GM23338 (cell line): ENCODE results near the gene OS9. TPM values are rescaled to one million over a fixed set of nuclear protein-coding genes. Genes with fewer than 3 reads are reported as not detected.

Experiments used
- ATAC-seq: fragments of 200-7000 bp; cut with Tn5 transposase; 3 replicates; pipeline ENCODE4 v1.9.1; 2020
- DNase-seq: peaks from one replicate; pipeline ENCODE4 v3.0.0-alpha.2; 2015; ENCODE audit warnings: low spot score
- H2AFZ ChIP-seq: fragments of 200-600 bp; sonication (generic); 2 replicates; pipeline ENCODE4 v1.8.0; 2016; ENCODE audit warnings: antibody characterized with exemption, mild to moderate bottlenecking, moderate library complexity
- H3F3A ChIP-seq: fragments of 200-600 bp; sonication (generic); replicated peaks from 2 replicates; pipeline ENCODE4 v1.8.0; 2017; ENCODE audit warnings: antibody characterized with exemption, mixed run types, low read depth
- H3K27ac ChIP-seq: fragments of 200-600 bp; sonication (generic); 2 replicates; pipeline ENCODE4 v1.6.1; 2016; ENCODE audit warnings: low read depth
- H3K27me3 ChIP-seq: fragments of 200-600 bp; sonication (generic); 2 replicates; pipeline ENCODE4 v1.8.0; 2016; ENCODE audit warnings: mild to moderate bottlenecking, mixed run types, moderate library complexity; ENCODE audit not compliant: insufficient read depth
- H3K36me3 ChIP-seq: fragments of 200-600 bp; sonication (generic); 2 replicates; pipeline ENCODE4 v1.8.0; 2016; ENCODE audit warnings: mild to moderate bottlenecking; ENCODE audit not compliant: insufficient read depth
- H3K4me1 ChIP-seq: fragments of 200-600 bp; sonication (generic); 2 replicates; pipeline ENCODE4 v1.8.0; 2016; ENCODE audit warnings: mild to moderate bottlenecking, moderate library complexity; ENCODE audit not compliant: insufficient read depth
- H3K4me2 ChIP-seq: fragments of 200-600 bp; sonication (generic); 2 replicates; pipeline ENCODE4 v1.7.1; 2017; ENCODE audit warnings: mixed run types
- H3K4me3 ChIP-seq: fragments of 200-600 bp; sonication (generic); 2 replicates; pipeline ENCODE4 v1.6.1; 2016; ENCODE audit warnings: mixed run types
- H3K79me2 ChIP-seq: fragments of 200-600 bp; sonication (generic); replicated peaks from 2 replicates; pipeline ENCODE4 v1.8.0; 2017; ENCODE audit warnings: mild to moderate bottlenecking; ENCODE audit not compliant: insufficient read depth
- H3K9me2 ChIP-seq: fragments of 200-600 bp; sonication (generic); 2 replicates; pipeline ENCODE4 v1.8.0; 2017; ENCODE audit not compliant: insufficient read depth
- H4K20me1 ChIP-seq: fragments of 200-600 bp; sonication (generic); replicated peaks from 2 replicates; pipeline ENCODE4 v1.8.0; 2017; ENCODE audit warnings: mild to moderate bottlenecking; ENCODE audit not compliant: insufficient read depth
- H3K27ac Mint-ChIP-seq: 2 replicates; pipeline ENCODE4 v1.8.0; 2020; ENCODE audit warnings: inconsistent platforms, mild to moderate bottlenecking, moderate library complexity, mixed read lengths
- H3K27me3 Mint-ChIP-seq: 3 replicates; pipeline ENCODE4 v1.8.0; 2022; ENCODE audit warnings: low read depth, mild to moderate bottlenecking, moderate library complexity, mixed read lengths, inconsistent platforms; ENCODE audit not compliant: insufficient read depth, poor library complexity
- H3K36me3 Mint-ChIP-seq: 3 replicates; pipeline ENCODE4 v1.8.0; 2021; ENCODE audit warnings: low read depth, mild to moderate bottlenecking, inconsistent platforms, moderate library complexity, mixed read lengths
- H3K4me1 Mint-ChIP-seq: 3 replicates; pipeline ENCODE4 v1.8.0; 2020; ENCODE audit warnings: mild to moderate bottlenecking, inconsistent platforms, mixed read lengths
- H3K4me3 Mint-ChIP-seq: 3 replicates; pipeline ENCODE4 v1.8.0; 2021; ENCODE audit warnings: moderate library complexity, mild to moderate bottlenecking, inconsistent platforms, mixed read lengths
- H3K9me3 Mint-ChIP-seq: 3 replicates; pipeline ENCODE4 v1.8.0; 2020; ENCODE audit warnings: moderate library complexity, mild to moderate bottlenecking, inconsistent platforms, mixed read lengths
- CTCF ChIP-seq, 2 experiments: fragments of 200-600 bp in 1 of 2; sonication (generic) in 1 of 2; conservative IDR thresholded peaks; 2 replicates each; pipeline versions ENCODE4 v1.5.1 to v1.6.1; 2016 to 2017; ENCODE audit warnings: antibody characterized with exemption in 2 of 2, low read depth in 2 of 2, mild to moderate bottlenecking in 2 of 2, moderate library complexity in 1 of 2
- ETS1 ChIP-seq: IDR thresholded peaks from 2 replicates; pipeline ENCODE4 v1.6.1; 2016; ENCODE audit warnings: antibody characterized with exemption
- EZH2 ChIP-seq: fragments of 200-600 bp; sonication (generic); IDR thresholded peaks from one replicate; pipeline ENCODE4 v1.8.0; 2017; ENCODE audit warnings: antibody characterized with exemption, mild to moderate bottlenecking, low read depth; ENCODE audit not compliant: unreplicated experiment
- POLR2AphosphoS5 ChIP-seq: IDR thresholded peaks from 2 replicates; pipeline ENCODE4 v1.6.1; 2016; ENCODE audit warnings: antibody characterized with exemption, low read depth
- ZNF114 ChIP-seq: fragments of 250-450 bp; sonication (Bioruptor Pico); IDR thresholded peaks from 2 replicates; pipeline ENCODE4 v1.5.0; 2020; ENCODE audit warnings: mild to moderate bottlenecking, moderate library complexity
- polyA plus RNA-seq: library from polyadenylated mRNA; unstranded; fragments of >200 nt; fragmentation: Nextera tagmentation; extraction: Ambion mirVana; gene quantifications from 2 replicates; pipeline ENCODE4 v1.2.1, GENCODE V29; 2016
- total RNA-seq: library from RNA; depleted of rRNA; stranded (reverse); fragments of >200 nt; shearing (Covaris generic); gene quantifications from 2 replicates; pipeline ENCODE4 v1.2.3, GENCODE V29; 2014

The OS9 gene
- total and polyA plus RNA-seq, 2 experiments from 2014 or later = 27.5 to 79.7 TPM

GRCh38 chr12:57764662-57765002 lies 70.7 kb downstream of the OS9 start:
- DNase-seq (peak; percentile 60), ATAC-seq (peak; percentile 9)
- Histone ChIP-seq H3F3A (peaks cover 11% of the 10 kb centered on the region), H3K27ac (no peak overlapping the region), H3K9me2 (no peaks in the 10 kb centered on the region), H3K4me3 (peak overlapping the region; percentile 83), H3K36me3 (no peaks in the 10 kb centered on the region; the same call in 1 of the 2 replicates), H3K4me2 (peak overlapping the region; percentile 97), H3K79me2 (no peaks in the 10 kb centered on the region), H4K20me1 (0 out of 2 replicates have a peak, but pooled peaks cover under 1% of the 10 kb centered on the region), H3K27me3 (peaks cover 81% of the 10 kb centered on the region), H3K4me1 (peaks cover 21% of the 10 kb centered on the region; the same call in 1 of the 2 replicates), H2AFZ (peak overlapping the region; percentile 95)
- peaks cover 53% of the 10 kb centered on the region for H3K27me3 Mint-ChIP-seq
- peak overlapping the region; percentile 68 for H3K4me3 Mint-ChIP-seq
- no peak for TF ChIP-seq ETS1
- peak; percentile 63 for TF ChIP-seq POLR2AphosphoS5
- peaks cover 18% of the 10 kb centered on the region for H3K36me3 Mint-ChIP-seq
- H3K27ac Mint-ChIP-seq = no peak overlapping the region
- no peaks in the 10 kb centered on the region for H3K9me3 Mint-ChIP-seq
- peaks cover 36% of the 10 kb centered on the region for H3K4me1 Mint-ChIP-seq

GRCh38 chr12:57765003-57765697 lies 71.2 kb downstream of the OS9 start:
- Histone ChIP-seq H4K20me1 (0 out of 2 replicates have a peak, but pooled peaks cover 6% of the 10 kb centered on the region), H3K4me3 (peak overlapping the region; percentile 83), H3K27me3 (peaks cover 77% of the 10 kb centered on the region), H3K79me2 (no peaks in the 10 kb centered on the region), H3K9me2 (no peaks in the 10 kb centered on the region), H2AFZ (peak overlapping the region; percentile 95), H3K36me3 (no peaks in the 10 kb centered on the region; the same call in 1 of the 2 replicates), H3K4me2 (peak overlapping the region; percentile 97), H3F3A (peaks cover 11% of the 10 kb centered on the region), H3K4me1 (peaks cover 21% of the 10 kb centered on the region; the same call in 1 of the 2 replicates), H3K27ac (no peak overlapping the region)
- Mint-ChIP-seq H3K9me3 (no peaks in the 10 kb centered on the region), H3K27ac (no peak overlapping the region), H3K4me1 (peaks cover 36% of the 10 kb centered on the region), H3K27me3 (peaks cover 52% of the 10 kb centered on the region), H3K4me3 (peak overlapping the region; percentile 68), H3K36me3 (peaks cover 23% of the 10 kb centered on the region)
- DNase-seq (peak; percentile 86), ATAC-seq (peak; percentile 72)
- TF ChIP-seq POLR2AphosphoS5 = no peak
- no peak for TF ChIP-seq ZNF114
- TF ChIP-seq EZH2 = peak; percentile 43
- TF ChIP-seq CTCF (conservative IDR thresholded peaks at IDR 0.05; ENCODE audit: low read depth in 2 of 2) = peak; percentile 38 to 70
